Measurements from ENCODE around the gene GNPDA1.

The GNPDA1 gene

DNA sequence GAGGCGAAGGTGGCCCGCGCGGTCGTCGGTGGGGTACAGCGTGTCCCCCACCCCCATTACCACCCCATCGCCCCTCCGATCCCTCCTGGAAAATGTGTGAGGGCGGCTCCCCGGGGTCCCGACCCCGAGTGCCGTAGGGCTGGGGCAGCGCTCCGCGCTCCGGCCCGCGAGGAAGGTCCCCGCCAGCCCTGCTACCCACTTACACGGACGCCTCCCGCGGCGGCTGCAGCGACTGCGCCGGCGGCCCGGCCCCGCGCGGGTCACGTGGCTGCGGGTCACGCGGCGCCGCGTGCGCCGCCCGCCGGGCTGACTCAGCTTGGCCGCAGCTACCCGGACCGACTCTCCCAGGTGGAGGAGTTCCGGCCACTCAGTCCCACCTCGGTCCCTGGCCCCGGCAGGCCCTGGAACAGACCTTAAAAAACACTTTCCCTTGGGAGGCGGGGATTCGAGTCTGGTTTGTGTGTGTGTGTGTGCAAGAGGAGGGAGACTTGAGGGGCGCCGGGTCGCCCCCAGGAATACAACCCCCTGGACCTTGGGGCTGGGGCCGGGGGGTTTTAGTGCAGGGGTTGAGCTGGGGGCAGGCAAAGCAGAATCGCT, at the start of gene GNPDA1:
TSS of gene GNPDA1 (minus strand) at position 236 of the 597 bp plus-strand sequence. CDS start 992 bp downstream, outside the sequence.
- H2AFZ ChIP-seq (ENCODE audit: low read length): peak within 1 kb of the TSS; percentile 99
- no peaks in the 10 kb centered on the region for H3F3A ChIP-seq (ENCODE audit: insufficient read depth, low read length)
- no peaks in the 10 kb centered on the region for H4K20me1 ChIP-seq (ENCODE audit: insufficient read depth, low read length)
- peak within 1 kb of the TSS; percentile 98 for H3K4me2 ChIP-seq (ENCODE audit: low read length)
- H3K4me3 ChIP-seq (ENCODE audit: low read depth, low read length, poor library complexity, severe bottlenecking): peak within 1 kb of the TSS; percentile 87
- H3K27me3 ChIP-seq (ENCODE audit: insufficient read depth, low read length): no peaks in the 10 kb centered on the region
- no peak for TF ChIP-seq EZH2 (IDR thresholded peaks at IDR 0.05; ENCODE audit: borderline replicate concordance, low read length)
- TF ChIP-seq, protein P1, sequence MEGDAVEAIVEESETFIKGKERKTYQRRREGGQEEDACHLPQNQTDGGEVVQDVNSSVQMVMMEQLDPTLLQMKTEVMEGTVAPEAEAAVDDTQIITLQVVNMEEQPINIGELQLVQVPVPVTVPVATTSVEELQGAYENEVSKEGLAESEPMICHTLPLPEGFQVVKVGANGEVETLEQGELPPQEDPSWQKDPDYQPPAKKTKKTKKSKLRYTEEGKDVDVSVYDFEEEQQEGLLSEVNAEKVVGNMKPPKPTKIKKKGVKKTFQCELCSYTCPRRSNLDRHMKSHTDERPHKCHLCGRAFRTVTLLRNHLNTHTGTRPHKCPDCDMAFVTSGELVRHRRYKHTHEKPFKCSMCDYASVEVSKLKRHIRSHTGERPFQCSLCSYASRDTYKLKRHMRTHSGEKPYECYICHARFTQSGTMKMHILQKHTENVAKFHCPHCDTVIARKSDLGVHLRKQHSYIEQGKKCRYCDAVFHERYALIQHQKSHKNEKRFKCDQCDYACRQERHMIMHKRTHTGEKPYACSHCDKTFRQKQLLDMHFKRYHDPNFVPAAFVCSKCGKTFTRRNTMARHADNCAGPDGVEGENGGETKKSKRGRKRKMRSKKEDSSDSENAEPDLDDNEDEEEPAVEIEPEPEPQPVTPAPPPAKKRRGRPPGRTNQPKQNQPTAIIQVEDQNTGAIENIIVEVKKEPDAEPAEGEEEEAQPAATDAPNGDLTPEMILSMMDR (IDR thresholded peaks at IDR 0.05; ENCODE audit: low read length): no peak
- H3K9ac ChIP-seq (ENCODE audit: low read length): peak within 1 kb of the TSS; percentile 84
- H3K27ac ChIP-seq (ENCODE audit: low read depth, low read length, poor library complexity, severe bottlenecking): no peak within 1 kb of the TSS
- no peaks in the 10 kb centered on the region for H3K9me2 ChIP-seq (ENCODE audit: low read depth, low read length)
- H3K4me1 ChIP-seq (ENCODE audit: insufficient read depth, low read length, severe bottlenecking): peaks cover 12% of the 10 kb centered on the region
- no peaks in the 10 kb centered on the region for H3K79me2 ChIP-seq (ENCODE audit: insufficient read depth, low read length)
- H3K36me3 ChIP-seq (ENCODE audit: insufficient read depth, low read length): peaks cover 12% of the 10 kb centered on the region
- no peaks in the 10 kb centered on the region for H3K9me3 ChIP-seq (ENCODE audit: low read length)

DNA sequence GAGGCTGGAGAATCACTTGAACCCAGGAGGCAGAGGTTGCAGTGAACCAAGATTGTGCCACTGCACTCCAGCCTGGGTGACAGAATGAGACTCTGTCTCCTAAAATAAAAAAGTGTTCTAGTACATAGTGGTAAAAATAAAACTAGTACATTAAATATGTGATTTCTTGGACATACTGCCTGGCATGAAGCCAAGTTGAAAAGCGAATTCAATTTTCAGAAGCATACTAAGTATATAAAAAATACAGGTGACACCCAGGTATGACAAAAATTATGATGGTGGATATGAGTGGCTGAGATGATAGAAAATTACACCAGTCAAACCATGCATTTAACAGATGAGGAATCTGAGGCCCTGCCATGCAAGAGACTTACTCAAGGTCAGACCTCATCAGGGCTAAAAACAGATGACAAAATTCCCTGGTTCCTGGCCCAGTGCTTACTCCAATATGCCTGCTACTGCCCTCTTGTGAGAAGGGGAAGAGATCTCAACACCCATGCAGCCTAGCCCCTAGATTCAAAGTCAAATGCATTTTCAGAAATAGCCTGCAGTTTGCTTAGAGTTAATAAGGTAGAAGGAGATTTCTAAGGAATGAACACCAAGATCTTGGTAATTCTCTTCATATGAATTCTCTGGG, 46.6 kb upstream of the GNPDA1 start:
- Histone ChIP-seq H2AFZ (ENCODE audit: low read length) (no peak overlapping the region), H3K4me2 (ENCODE audit: low read length) (no peak overlapping the region), H4K20me1 (ENCODE audit: insufficient read depth, low read length) (no peaks in the 10 kb centered on the region), H3K9me2 (ENCODE audit: low read depth, low read length) (no peaks in the 10 kb centered on the region), H3K9ac (ENCODE audit: low read length) (no peak overlapping the region), H3K9me3 (ENCODE audit: low read length) (no peaks in the 10 kb centered on the region), H3K27ac (ENCODE audit: low read depth, low read length, poor library complexity, severe bottlenecking) (no peak overlapping the region), H3K79me2 (ENCODE audit: insufficient read depth, low read length) (no peaks in the 10 kb centered on the region), H3F3A (ENCODE audit: insufficient read depth, low read length) (no peaks in the 10 kb centered on the region), H3K27me3 (ENCODE audit: insufficient read depth, low read length) (no peaks in the 10 kb centered on the region), H3K4me1 (ENCODE audit: insufficient read depth, low read length, severe bottlenecking) (no peaks in the 10 kb centered on the region), H3K4me3 (ENCODE audit: low read depth, low read length, poor library complexity, severe bottlenecking) (no peak overlapping the region), H3K36me3 (ENCODE audit: insufficient read depth, low read length) (no peaks in the 10 kb centered on the region)
- TF ChIP-seq, protein P1 (IDR thresholded peaks at IDR 0.05; ENCODE audit: low read length): 0 out of 2 replicates have a peak, but pooled peaks have one; percentile 5
- TF ChIP-seq EZH2 (IDR thresholded peaks at IDR 0.05; ENCODE audit: borderline replicate concordance, low read length): no peak

DNA sequence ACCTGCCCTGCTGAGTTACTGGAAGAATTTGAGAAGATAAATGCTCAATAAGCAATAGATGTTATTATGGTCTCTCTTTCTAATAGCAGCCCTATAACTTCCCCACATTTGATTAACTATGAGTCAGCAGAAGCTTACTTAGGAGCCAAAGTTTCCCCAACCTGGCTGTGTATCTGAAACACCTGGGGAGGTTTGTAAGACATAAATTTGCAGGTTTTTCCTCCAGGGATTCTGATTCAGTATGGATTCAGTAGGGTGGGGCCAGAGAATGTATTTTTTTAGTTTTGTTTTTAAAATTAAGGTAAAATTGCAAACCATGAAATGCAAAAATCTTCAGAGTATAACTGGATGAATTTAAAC, 44.9 kb upstream of the GNPDA1 start:
- no peaks in the 10 kb centered on the region for H3K9me2 ChIP-seq (ENCODE audit: low read depth, low read length)
- TF ChIP-seq, protein P1 (IDR thresholded peaks at IDR 0.05; ENCODE audit: low read length): no peak
- TF ChIP-seq EZH2 (IDR thresholded peaks at IDR 0.05; ENCODE audit: borderline replicate concordance, low read length): no peak
- no peaks in the 10 kb centered on the region for H3F3A ChIP-seq (ENCODE audit: insufficient read depth, low read length)
- H3K4me2 ChIP-seq (ENCODE audit: low read length): no peak overlapping the region
- H3K79me2 ChIP-seq (ENCODE audit: insufficient read depth, low read length): no peaks in the 10 kb centered on the region
- H4K20me1 ChIP-seq (ENCODE audit: insufficient read depth, low read length): no peaks in the 10 kb centered on the region
- H3K36me3 ChIP-seq (ENCODE audit: insufficient read depth, low read length): no peaks in the 10 kb centered on the region
- H3K9me3 ChIP-seq (ENCODE audit: low read length): no peaks in the 10 kb centered on the region
- H3K9ac ChIP-seq (ENCODE audit: low read length): no peak overlapping the region
- H2AFZ ChIP-seq (ENCODE audit: low read length): no peak overlapping the region
- no peaks in the 10 kb centered on the region for H3K4me1 ChIP-seq (ENCODE audit: insufficient read depth, low read length, severe bottlenecking)
- H3K4me3 ChIP-seq (ENCODE audit: low read depth, low read length, poor library complexity, severe bottlenecking): no peak overlapping the region
- H3K27me3 ChIP-seq (ENCODE audit: insufficient read depth, low read length): no peaks in the 10 kb centered on the region
- no peak overlapping the region for H3K27ac ChIP-seq (ENCODE audit: low read depth, low read length, poor library complexity, severe bottlenecking)

Data from OCI-LY1 (cell line).